IMR-90 (cell line): Measurements from ENCODE around the gene NTN4.

Source experiments
- BHLHE40 ChIP-seq: fragments of 150-350 bp; IDR thresholded peaks from 2 replicates; pipeline ENCODE4 v1.6.1; 2016; ENCODE audit warnings: mild to moderate bottlenecking, low read depth, low read length
- CEBPB ChIP-seq: IDR thresholded peaks from 2 replicates; pipeline ENCODE4 v1.6.1; 2012; ENCODE audit warnings: low read depth, low read length, improper control_type of control experiment
- CHD1 ChIP-seq: IDR thresholded peaks from 2 replicates; pipeline ENCODE4 v1.6.1; 2012; ENCODE audit warnings: low read depth, low read length, improper control_type of control experiment
- CTCF ChIP-seq: conservative IDR thresholded peaks from 2 replicates; pipeline ENCODE4 v1.5.1; 2012; ENCODE audit warnings: mild to moderate bottlenecking, low read depth, low read length, improper control_type of control experiment
- ELK1 ChIP-seq: fragments of 150-350 bp; IDR thresholded peaks from 2 replicates; pipeline ENCODE4 v1.6.1; 2016; ENCODE audit warnings: low read depth, mild to moderate bottlenecking, low read length, moderate library complexity, borderline replicate concordance
- FOS ChIP-seq: fragments of 150-350 bp; IDR thresholded peaks from 2 replicates; pipeline ENCODE4 v1.6.1; 2016; ENCODE audit warnings: low read depth, low read length
- MAFK ChIP-seq: IDR thresholded peaks from 2 replicates; pipeline ENCODE4 v1.6.1; 2012; ENCODE audit warnings: low read depth, low read length, improper control_type of control experiment
- MAZ ChIP-seq: IDR thresholded peaks from 2 replicates; pipeline ENCODE4 v1.6.1; 2012; ENCODE audit warnings: low read depth, mild to moderate bottlenecking, low read length, improper control_type of control experiment, moderate library complexity, borderline replicate concordance
- MXI1 ChIP-seq: IDR thresholded peaks from 2 replicates; pipeline ENCODE4 v1.6.1; 2012; ENCODE audit warnings: low read depth, mild to moderate bottlenecking, low read length, moderate library complexity, borderline replicate concordance
- POLR2A ChIP-seq: IDR thresholded peaks from 2 replicates; pipeline ENCODE4 v1.6.1; 2012; ENCODE audit warnings: mild to moderate bottlenecking, low read depth, low read length
- RAD21 ChIP-seq: IDR thresholded peaks from 2 replicates; pipeline ENCODE4 v1.6.1; 2012; ENCODE audit warnings: low read length, improper control_type of control experiment
- RFX5 ChIP-seq: IDR thresholded peaks from 2 replicates; pipeline ENCODE4 v1.8.0; 2012; ENCODE audit warnings: low read depth, mild to moderate bottlenecking, low read length, moderate library complexity
- TF ChIP-seq, protein P1 (sequence below): fragments of 150-350 bp; IDR thresholded peaks from 2 replicates; pipeline ENCODE4 v1.6.1; 2017; ENCODE audit warnings: mild to moderate bottlenecking, antibody characterized with exemption, low read length, low read depth

DNA sequence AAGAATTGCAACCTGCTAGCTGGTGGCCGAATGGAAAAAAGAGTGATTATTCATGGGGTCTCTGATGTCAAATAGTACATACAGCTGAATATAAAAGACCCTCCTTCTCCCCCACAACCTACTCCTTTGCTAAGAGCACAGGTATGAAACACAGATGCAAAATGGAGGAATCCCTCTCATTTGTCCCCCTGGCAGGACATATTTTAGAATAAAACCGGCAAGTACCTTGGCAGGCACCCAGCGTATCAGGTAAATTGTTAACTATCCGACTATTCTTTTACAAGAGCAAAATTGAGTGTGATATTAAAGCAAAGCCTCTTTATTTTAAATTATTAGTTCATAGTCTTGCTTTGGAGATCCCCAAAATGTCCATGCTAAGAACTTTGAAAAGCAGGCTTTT is 165.6 kb downstream of the NTN4 start:
- no peak for TF ChIP-seq CTCF
- no peak for TF ChIP-seq MXI1
- TF ChIP-seq CEBPB = no peak
- no peak for TF ChIP-seq POLR2A
- no peak for TF ChIP-seq FOS
- TF ChIP-seq BHLHE40 = no peak
- TF ChIP-seq RAD21 = no peak
- no peak for TF ChIP-seq RFX5
- TF ChIP-seq, protein P1, sequence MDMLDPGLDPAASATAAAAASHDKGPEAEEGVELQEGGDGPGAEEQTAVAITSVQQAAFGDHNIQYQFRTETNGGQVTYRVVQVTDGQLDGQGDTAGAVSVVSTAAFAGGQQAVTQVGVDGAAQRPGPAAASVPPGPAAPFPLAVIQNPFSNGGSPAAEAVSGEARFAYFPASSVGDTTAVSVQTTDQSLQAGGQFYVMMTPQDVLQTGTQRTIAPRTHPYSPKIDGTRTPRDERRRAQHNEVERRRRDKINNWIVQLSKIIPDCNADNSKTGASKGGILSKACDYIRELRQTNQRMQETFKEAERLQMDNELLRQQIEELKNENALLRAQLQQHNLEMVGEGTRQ = no peak
- TF ChIP-seq MAFK = no peak
- no peak for TF ChIP-seq CHD1
- no peak for TF ChIP-seq MAZ
- no peak for TF ChIP-seq ELK1
